Superior temporal gyrus (tissue), 1 donor: Measurements from ENCODE around the gene COL24A1.
"Not testable (repeated sequence)": the region's sequence is repeated elsewhere in the genome, so short reads cannot be mapped to it uniquely, and the experiment has no call there.

ENCODE experiments used
- DNase-seq: peaks from one replicate; pipeline ENCODE4 v3.0.0-alpha.2; 2016; ENCODE audit errors: extremely low spot score

Gene COL24A1

GRCh38 chr1:86153836-86154235, 2.7 kb downstream of the COL24A1 start:
- DNase-seq, result no peak

GRCh38 chr1:86152887-86153286, 3.7 kb downstream of the COL24A1 start:
- DNase-seq, result no peak

GRCh38 chr1:86151427-86151826, 5.1 kb downstream of the COL24A1 start:
- DNase-seq, result no peak

GRCh38 chr1:86150553-86151055, 6.0 kb downstream of the COL24A1 start:
- no peak for DNase-seq

- no peak for DNase-seq
These were observed 7.0 kb downstream of the COL24A1 start for GRCh38 chr1:86149591-86149990.

GRCh38 chr1:86147755-86148154, 8.8 kb downstream of the COL24A1 start:
- no peak for DNase-seq

- no peak for DNase-seq
These were observed 10.0 kb downstream of the COL24A1 start for GRCh38 chr1:86146566-86146965.

GRCh38 chr1:86140281-86140880, 16.2 kb downstream of the COL24A1 start:
- no peak for DNase-seq

- no peak for DNase-seq
These were observed 17.8 kb downstream of the COL24A1 start for GRCh38 chr1:86138746-86139145.

GRCh38 chr1:86137436-86137835, 19.1 kb downstream of the COL24A1 start:
- DNase-seq, result no peak

GRCh38 chr1:86119214-86119764, 37.3 kb downstream of the COL24A1 start:
- no peak for DNase-seq

GRCh38 chr1:86114816-86115400, 41.7 kb downstream of the COL24A1 start:
- no peak for DNase-seq

- DNase-seq, result no peak
These were observed 42.3 kb downstream of the COL24A1 start for GRCh38 chr1:86114236-86114635.

GRCh38 chr1:86111590-86111989, 45.0 kb downstream of the COL24A1 start:
- DNase-seq, result not testable (repeated sequence)

GRCh38 chr1:86110451-86111129, 46.0 kb downstream of the COL24A1 start:
- DNase-seq, result no peak

GRCh38 chr1:86105533-86105866, 51.1 kb downstream of the COL24A1 start:
- DNase-seq, result no peak

GRCh38 chr1:86104606-86105532, 51.7 kb downstream of the COL24A1 start:
- no peak for DNase-seq

GRCh38 chr1:86101616-86102015, 55.0 kb downstream of the COL24A1 start:
- DNase-seq, result peak; percentile 32

GRCh38 chr1:86100401-86100800, 56.2 kb downstream of the COL24A1 start:
- DNase-seq, result no peak

- DNase-seq, result no peak
These were observed 66.8 kb downstream of the COL24A1 start for GRCh38 chr1:86089765-86090164.

GRCh38 chr1:86085741-86086409, 70.7 kb downstream of the COL24A1 start:
- no peak for DNase-seq
